ENCODE measurements around the gene RNF212.

DNA sequence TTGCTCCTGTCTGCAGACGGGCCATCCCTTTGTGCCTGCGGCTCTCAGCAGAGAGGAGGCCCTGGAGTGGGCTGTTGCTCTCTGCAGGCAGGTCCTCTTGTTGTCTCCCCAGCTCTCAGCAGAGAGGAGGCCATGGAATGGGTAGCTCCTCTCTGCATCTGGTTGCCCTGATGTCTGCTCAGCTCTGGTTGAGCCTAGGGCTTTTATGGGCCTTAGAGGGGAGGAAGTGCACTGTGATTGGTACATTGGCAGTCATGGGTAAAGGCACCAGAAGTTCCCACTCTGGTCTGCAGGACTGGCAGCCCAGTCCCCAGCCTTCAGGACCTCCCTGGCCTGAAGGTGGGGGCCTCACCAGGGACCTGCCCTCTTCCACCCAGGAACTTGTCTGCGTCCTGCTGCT is 37.5 kb upstream of the RNF212 start:
- TF ChIP-seq CTCF (conservative IDR thresholded peaks at IDR 0.05; ENCODE audit: low read depth, low read length), result no peak
- TF ChIP-seq EZH2phosphoT487 (IDR thresholded peaks at IDR 0.05; ENCODE audit: borderline replicate concordance, low read length), result no peak
